ENCODE results near the gene FAM81A.
"Not testable (repeated sequence)": the region's sequence is repeated elsewhere in the genome, so short reads cannot be mapped to it uniquely, and the experiment has no call there.

FAM81A gene

DNA sequence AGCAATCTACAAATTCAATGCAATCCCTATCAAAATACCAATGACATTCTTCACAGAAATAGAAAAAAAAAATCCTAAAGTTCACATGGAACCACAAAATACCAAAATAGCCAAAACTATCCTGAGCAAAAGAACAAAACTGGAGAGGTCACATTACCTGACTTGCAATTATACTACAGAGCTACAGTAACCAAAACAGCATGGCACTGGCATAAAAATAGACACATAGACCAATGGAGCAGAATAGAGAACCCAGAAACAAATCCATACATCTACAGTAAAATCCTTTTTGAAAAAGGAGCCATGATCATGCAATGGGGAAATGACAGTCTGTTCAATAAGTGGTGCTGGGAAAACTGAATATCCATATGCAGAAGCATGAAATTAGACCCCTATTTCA is 51.5 kb downstream of the FAM81A start:
- FAIRE-seq = not testable (repeated sequence)

DNA sequence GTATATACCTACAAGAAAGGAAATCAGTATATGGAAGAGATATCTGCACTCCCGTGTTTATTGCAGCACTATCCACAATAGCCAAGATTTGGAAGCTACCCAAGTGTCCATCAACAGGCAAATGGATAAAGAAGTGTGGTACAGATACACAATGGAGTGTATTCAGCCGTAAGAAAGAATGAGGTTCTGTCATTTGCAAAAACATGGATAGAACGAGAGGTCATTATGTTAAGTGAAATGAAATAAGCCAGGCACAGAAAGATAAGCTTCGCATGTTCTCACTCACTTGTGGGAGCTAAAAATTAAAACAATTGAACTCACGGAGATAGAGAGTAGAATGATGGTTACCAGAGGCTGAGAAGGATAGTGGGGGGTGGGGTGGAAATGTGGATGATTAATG is 53.1 kb downstream of the FAM81A start:
- no peak for FAIRE-seq

DNA sequence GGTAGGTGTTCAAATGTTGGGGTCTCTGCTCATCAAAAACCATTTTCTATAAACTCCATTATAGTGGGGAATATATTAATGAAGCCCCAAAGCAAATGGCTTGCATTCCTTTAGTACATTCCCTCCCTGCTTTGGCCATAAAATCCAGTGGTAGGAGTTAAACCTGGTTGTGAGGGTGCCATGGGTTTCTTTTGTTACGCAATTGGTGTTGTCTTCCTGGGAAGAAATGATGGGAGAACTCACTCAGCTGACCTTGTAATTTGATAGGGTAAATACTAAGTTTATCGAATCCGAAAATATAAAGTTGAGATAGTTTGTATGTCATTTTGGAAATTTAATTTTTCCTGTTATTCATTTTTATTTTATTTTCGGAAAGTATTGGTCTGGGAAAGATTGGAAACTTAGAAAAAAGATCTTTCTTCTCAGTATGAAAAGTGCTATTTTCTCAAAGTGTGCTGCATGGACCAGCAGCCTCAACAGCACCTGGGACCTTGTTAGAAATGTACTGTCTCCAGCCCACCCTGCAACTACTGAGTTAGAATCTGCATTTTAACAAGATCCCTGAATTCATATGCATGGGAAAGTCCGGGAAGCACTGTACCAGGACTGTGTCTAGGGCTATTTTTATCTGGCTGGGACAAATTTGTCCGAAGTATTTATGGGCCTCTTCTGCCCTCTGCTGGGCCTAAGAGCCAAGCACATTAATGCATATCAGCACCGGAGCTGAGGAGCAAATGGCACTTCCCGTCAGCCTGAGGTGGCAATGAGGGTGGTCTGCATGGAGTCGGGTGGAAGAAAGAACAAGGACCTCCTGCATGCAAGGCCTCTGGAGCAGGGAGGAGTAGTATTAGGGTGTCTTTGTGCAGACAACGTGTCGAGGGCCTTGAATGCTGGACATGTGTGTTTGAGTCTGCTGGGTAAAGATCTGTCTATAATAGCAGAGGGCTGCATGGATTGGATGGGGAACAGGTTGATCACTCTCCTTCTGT is 54.7 kb downstream of the FAM81A start:
- no peak for FAIRE-seq

DNA sequence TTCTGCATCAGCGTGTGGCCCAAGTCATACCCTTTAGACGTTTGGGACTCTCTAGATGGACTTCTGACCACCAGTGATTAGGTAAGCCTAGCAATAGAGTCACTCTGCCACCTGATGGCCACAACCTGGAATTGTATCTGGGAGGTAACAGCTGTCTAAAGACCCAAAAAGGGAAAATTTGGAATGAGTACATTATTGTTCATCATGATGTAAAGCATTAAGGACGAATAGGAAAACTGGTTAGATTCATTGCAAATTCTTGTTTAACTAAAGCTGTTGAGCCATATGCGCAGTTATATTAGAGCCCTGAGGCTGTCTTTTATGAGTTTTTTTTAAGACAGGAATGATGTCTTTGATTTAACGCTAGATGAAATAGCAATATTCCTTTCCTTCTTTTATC is 63.6 kb downstream of the FAM81A start:
- no peak for FAIRE-seq

DNA sequence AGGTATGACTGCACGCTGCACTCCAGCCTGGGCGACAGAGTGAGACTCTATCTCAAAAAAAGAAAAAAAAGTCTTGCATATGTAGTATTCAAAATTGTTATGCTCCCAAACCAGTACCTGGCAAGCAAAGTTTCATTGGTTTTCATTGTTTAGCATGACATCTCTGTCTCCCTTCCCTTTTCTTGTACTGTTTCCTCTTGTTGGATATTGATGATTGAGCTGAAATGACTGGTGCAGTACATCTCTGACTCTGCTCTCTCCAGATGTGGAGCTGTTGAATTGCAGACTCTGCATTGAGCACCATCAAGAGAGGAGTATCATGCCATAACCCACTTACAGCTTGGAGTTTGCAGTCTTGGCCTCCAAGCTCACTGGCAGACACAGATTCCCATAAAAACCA is 77.2 kb downstream of the FAM81A start:
- no peak for FAIRE-seq

DNA sequence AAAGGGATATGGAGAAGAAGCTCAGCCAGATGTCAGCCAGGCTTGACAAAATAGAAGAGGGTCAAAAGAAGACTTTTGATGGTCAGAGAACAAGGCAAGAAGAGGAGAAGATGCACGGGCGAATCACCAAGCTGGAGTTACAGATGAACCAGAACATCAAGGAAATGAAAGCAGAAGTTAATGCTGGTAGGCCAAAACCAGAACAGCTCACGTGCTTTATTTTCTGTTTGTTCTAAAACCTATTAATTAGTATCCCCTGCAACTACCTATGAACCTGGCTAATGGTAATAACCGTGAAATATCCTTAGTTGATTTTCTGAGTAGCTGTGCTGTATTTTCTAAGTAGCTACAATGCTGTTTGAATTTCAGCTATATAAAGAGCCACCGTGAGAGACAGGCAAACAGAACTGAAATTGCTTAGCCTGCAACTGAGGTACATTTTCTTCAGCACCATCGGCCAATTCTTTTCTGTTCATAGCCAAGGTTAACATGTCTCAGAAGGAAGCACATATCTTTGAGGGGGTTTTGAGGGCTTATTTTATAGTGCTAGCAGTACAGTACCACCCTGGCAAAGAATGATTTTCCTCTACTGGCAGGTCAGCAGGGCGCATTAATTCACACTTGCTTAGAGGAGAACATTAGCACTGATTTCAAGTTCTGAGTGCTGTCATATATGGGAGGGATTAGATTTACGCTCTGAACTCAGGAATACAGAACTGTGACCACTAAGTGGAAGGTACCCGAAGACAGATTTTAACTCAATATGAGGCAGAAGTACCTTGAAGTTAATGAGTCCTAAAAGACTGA is 78.9 kb downstream of the FAM81A start:
- no peak for FAIRE-seq

DNA sequence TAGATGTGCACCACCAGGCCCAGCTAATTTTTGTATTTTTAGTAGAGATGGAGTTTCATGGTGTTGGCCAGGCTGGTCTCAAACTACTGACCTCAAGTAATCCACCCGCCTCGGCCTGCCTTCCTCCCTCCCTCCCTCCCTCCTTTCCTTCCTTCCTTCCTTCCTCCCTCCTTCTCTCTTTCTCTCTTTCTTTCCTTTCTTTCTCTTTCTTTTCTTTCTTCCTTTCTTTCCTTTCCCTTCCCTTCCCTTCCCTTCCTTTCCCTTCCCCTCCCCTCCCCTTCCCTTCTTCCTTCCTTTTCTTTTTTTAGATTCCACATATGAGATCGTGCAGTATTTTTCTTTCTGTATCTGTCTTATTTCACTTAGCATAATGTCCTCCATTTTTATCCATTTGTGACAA is 81.3 kb downstream of the FAM81A start:
- no peak for FAIRE-seq

DNA sequence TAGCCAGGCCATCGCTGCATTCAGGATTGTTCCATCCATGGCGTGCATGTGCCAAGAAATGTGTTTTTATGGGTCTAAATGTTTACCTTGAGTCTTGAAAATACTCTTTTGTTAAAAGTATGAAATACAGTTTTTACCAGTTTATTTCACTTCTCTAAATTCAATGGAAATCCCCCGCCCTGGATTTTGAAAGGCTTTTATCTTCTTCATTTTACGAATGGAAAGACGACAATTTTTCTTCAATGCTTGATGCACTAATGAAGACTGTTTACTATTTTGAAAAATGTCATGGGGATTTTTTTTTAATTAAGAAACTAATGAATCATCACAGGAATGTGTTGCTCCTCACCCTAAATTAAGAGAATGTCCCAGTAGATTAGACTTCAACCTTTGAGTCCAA is 83.5 kb downstream of the FAM81A start:
- FAIRE-seq = no peak

DNA sequence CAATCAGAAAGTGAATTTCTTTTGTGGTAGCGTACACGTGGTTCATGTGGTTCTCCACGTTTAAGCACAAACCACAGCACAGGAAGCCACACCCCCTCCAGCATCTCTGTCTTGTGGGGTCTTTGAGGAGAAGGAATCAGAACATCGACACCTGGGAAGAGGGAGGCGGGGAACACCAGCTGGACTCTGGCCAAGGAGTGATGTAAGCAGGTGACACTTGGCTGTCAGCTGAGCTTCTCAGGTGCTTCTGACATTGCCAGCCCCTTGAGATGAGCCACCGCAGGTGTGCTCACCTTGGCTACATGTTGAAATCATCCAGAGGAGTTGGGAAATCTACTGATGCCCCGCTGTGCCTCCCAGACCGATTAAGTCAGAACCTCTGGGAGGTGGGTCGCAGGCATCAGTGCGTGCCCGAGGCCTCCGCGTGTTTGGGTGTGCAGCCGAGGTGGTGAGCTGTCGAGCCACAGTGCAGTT is 85.0 kb downstream of the FAM81A start:
- no peak for FAIRE-seq

DNA sequence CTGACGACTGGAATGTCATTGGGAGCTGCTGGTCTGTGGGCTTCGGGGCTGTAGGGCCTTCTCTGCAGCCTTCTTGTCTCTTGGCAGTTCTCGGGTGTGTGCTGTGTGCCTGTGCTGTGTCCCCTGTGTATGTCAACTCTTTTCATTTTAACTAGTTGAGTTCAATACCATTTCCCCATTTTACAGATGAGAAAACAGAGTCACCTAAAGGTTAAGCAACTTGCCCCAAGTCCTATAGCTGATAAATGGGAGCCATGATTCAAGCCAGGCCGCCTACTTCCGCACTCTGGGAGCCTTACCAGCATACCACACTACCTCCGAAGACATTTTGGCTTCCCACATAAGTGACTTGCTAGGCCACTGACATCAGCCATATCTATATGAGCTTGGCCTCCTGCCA is 85.7 kb downstream of the FAM81A start:
- no peak for FAIRE-seq

DNA sequence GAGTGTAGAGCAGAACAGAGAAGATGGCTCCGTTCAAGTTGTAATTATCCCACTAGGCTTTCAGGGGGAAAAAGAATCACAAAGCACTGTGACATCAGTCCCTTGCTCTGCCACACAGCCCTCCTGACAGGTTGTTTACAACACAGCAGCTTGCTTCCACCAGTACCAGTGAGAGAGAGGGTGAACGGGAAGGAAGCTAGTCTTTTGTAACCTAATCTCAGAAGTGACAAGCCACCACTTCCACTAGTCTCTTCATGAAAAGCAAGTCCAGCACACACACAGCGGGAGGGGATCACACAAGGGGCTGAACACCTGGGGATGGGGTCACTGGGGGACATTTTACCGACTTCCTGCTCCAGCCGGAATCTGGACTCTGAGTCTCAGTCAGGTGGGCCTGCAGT is 86.3 kb downstream of the FAM81A start:
- no peak for FAIRE-seq

DNA sequence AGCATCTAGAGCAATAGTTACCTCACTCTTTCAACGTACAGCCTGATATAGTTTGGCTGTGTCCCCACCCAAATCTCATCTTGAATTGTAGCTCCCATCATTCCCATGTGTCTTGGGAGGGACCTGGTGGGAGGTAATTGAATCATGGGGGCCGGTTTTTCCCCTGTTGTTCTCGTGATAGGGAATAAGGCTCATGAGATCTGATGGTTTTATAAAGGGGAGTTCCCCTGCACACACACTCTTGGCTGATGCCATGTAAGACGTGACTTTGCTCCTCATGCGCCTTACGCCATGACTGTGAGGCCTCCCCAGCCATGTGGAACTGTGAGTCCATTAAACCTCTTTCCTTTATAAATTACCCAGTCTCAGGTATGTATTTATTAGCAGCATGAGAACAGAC is 88.5 kb downstream of the FAM81A start:
- FAIRE-seq = not testable (repeated sequence)

DNA sequence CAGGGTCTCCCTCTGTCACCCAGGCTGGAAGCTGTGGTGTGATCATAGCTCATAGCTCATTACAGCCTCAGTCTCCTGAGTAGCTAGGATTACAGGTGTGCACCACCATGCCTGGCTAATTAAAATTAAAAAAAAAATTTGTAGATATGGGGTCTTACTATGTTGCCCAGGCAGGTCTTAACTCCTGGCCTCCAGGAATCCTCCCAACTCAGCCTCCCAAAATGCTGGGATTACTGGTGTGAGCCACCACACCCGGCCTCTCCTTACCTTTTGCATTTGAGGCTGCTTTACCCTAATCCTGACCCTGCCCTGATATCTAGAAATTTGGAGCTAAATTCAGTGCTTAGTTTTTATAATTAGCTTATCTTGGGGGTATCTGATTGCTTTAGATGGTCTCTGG is 90.4 kb downstream of the FAM81A start:
- FAIRE-seq = no peak

DNA sequence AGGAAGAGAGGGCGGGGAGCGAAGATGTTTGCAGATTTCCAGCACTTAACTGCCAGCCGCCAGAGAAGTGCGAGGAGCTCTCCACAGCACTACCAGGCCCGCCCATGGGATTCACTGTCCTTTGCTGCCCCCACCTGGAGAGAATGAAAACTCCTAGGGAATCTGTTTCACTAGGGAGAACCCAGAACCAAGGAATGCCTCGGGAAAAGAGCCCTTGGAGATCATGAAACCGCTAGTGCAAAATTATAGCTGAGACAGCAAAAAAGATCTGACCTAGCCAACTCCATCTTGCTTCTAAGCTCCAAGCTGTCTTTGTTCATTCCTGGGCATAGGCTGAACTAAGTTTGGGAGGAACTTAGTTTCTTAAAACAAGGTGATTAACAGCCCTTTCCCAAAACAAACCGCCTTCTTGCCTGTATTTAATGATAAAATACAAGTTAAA is 91.0 kb downstream of the FAM81A start:
- FAIRE-seq = no peak

DNA sequence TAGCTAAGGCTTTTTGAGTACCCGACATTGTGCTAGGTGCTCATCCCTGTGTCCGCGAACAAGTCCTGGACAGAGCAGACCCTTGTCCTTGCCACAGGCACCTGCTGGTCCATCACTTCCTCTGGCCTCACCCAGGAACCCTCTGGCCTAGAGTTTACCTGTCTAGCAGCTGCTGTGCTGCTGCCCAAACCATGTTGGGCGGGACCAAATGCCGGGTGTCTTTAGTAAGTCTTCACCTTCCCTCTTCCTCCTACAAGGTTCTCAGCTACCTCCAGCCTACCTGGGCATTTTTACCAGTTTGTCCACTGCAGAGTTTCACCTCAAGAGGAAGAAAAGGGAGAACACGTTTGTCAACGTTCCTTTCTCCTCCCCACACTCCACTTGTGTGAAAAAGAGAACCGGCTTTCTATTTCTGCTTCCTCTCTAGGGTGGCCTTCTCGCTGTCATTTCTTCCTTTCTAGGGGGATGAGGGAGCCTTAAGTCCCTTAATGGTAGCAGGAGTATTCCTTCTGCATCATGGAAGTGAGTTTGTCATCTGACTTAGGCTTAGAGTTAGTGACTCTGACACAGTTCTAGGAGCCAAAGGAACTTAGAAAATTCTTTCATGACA is 93.2 kb downstream of the FAM81A start:
- FAIRE-seq = no peak

DNA sequence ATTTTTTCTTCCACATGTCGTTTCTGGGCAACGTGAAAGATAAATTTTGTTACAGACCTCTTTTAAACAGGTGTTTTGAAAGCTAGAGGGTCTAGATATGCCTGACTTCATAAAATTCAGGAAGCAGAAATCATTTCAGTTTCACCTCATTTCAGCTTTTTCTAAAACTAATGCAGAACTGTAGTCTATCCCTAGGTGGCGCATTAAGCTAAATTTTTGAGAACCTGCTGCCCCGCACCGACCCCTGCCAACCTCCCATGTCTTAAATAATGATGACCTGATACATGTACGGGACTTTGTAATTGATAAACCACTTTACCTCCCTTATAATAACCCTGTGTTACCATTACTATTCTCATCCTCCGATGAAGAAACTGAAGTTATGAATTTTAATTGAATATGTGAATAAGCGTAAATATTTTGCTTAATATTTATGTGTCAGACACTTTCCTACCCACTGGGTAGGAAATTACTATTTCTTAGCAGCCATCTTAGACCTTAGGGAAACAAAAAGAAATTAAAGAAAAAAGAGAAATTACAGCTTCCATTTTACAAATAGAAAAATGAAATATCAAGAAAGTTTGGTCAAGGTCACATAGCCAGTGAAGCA is 94.9 kb downstream of the FAM81A start:
- FAIRE-seq = no peak

DNA sequence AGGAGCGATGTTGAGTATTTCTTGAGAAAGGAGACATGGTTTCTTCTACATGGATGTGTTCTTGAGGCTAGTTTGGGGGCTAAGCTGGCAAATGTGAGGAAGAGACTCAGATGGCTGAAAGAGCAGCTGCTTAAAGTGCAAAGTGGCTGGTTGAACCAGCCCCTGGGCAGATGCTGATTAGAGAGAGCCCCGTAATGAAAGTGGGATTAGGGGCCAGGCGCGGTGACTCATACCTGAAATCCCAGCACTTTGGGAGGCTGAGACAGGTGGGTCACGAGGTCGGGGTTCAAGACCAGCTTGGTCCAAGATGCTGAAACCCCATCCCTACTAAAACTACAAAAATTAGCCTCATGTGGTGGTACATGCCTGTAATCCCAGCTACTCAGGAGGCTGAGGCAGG is 98.6 kb downstream of the FAM81A start:
- FAIRE-seq = no peak

DNA sequence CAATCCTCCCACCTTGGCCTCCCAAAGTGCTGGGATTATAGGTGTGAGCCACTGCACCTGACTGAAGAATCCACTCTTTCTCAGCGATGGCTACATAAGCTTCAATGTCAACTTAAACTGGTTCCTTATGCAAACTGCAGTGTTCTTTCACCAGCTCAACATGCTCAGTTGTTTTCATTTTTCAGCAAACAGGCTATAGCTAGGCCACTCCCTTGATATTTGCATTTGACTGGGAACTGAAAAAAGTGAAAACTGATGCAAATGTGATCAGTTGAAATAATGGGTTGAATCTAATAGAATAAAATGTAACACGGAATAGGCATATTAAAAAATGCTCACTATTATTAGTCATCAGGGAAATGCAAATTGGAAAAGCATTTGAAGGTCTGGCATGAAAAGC is 99.4 kb downstream of the FAM81A start:
- no peak for FAIRE-seq

DNA sequence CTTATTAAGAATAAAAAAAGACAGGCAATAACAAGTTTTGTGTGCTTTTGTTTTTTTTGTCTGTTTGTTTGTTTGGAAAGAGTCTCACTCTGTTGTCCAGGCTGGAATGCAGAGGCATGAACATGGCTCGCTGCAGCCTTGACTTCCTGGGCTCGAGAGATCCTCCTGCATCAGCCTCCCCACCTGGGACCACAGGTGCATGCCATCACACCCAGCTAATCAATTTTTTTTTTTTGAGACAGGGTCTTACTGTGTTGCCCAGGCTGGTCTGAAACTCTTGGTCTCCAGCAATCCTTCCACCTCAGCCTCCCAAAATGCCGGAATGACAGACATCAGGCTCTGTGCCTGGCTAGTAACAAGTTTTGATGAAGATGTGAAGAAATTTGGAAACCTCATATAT is 100.5 kb downstream of the FAM81A start:
- FAIRE-seq = no peak

DNA sequence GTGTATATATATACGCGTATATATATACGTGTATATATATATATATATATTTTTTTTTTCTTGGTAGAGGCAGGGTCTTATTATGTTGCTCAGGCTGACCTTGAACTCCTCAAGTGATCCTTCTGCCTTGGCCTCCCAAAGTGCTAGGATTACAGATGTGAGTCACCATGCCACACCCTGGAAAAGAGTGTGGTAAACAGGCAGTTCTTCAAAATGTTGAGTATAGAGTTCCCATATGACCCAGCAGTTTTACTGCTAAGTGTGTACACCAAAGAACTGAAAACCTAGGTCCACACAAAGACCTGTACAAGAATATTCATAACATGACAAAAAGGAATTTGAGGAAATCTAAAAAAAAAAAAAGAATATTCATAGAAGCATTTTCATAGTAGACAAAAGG is 101.8 kb downstream of the FAM81A start:
- FAIRE-seq = no peak

DNA sequence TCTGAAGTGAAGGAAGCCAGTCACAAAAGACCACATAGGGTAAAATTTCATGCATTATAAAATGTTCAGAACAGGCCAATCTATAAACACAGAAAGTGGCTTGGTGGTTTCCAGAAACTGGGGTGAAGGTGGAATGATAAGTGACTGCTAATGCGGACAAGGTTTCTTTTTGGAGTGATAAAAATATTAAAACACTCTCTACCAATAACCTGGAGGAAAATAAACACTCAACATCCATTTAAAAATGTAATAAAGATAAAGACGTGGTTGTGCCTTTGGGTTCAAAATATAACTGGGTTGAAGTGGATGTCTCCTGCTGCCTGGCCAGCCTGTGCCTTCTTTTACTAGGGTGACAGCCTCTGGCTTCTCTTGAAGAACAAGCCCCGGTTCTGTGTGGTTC is 102.7 kb downstream of the FAM81A start:
- no peak for FAIRE-seq

DNA sequence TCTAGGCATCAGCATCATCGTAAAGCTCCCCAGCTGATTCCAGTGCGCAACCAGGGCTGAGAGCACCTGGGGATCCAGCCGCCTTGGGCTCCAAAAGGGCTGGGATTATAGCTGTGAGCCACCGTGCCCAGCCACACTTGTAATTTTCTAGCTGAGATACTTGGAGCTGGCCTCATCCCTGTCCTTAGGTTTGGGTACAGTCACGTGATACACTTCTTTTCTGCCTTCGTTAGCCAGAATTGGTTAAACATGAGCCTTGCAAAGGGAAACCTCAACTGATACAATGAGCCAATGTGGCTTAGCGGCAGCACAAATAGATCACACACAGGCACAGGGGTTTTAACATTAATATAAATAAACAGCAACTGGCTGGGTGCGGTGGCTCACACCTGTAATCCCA is 103.8 kb downstream of the FAM81A start:
- no peak for FAIRE-seq
